Mucosa of gallbladder (tissue), 1 donor: ENCODE data around the gene BASP1. TPM values are rescaled to one million over a fixed set of nuclear protein-coding genes. Genes with fewer than 3 reads are reported as not detected.

Experiments used
- DNase-seq: peaks from one replicate; pipeline ENCODE4 v3.0.0-alpha.2; 2020; ENCODE audit warnings: low spot score
- total RNA-seq: library from RNA; stranded (reverse); gene quantifications from one replicate; pipeline ENCODE4 v1.2.1, GENCODE V29; 2021
- donor health status: DM: no; HTN: no; CAD: no.

Gene BASP1
- 40.3 TPM for total RNA-seq

- DNase-seq = peak; percentile 63
Measured at GRCh38 chr5:17217493-17218352, at the start of gene BASP1. BASP1 (plus strand) TSS chr5:17217631; CDS start chr5:17275217, 57,586 bp downstream.

GRCh38 chr5:17169507-17169906 is 47.9 kb upstream of the BASP1 start:
- no peak for DNase-seq

- no peak for DNase-seq
Measured at GRCh38 chr5:17172791-17173190, 44.6 kb upstream of the BASP1 start.

- DNase-seq = no peak
Measured at GRCh38 chr5:17174965-17175364, 42.5 kb upstream of the BASP1 start.

- DNase-seq = no peak
Measured at GRCh38 chr5:17177501-17178372, 39.7 kb upstream of the BASP1 start.

GRCh38 chr5:17178373-17178675 is 39.1 kb upstream of the BASP1 start:
- no peak for DNase-seq

GRCh38 chr5:17180330-17180843 is 37.0 kb upstream of the BASP1 start:
- no peak for DNase-seq

- DNase-seq = no peak
Measured at GRCh38 chr5:17180864-17181723, 36.3 kb upstream of the BASP1 start.

- no peak for DNase-seq
Measured at GRCh38 chr5:17182494-17182893, 34.9 kb upstream of the BASP1 start.

- no peak for DNase-seq
Measured at GRCh38 chr5:17182981-17183380, 34.5 kb upstream of the BASP1 start.

GRCh38 chr5:17183831-17184230 is 33.6 kb upstream of the BASP1 start:
- no peak for DNase-seq

- DNase-seq = no peak
Measured at GRCh38 chr5:17184588-17184987, 32.8 kb upstream of the BASP1 start.

- no peak for DNase-seq
Measured at GRCh38 chr5:17185349-17185748, 32.1 kb upstream of the BASP1 start.

GRCh38 chr5:17185773-17186172 is 31.7 kb upstream of the BASP1 start:
- DNase-seq = peak; percentile 68

GRCh38 chr5:17186256-17186655 is 31.2 kb upstream of the BASP1 start:
- no peak for DNase-seq

GRCh38 chr5:17187011-17187785 is 30.2 kb upstream of the BASP1 start:
- DNase-seq = no peak

- DNase-seq = no peak
Measured at GRCh38 chr5:17187786-17188170, 29.7 kb upstream of the BASP1 start.

- peak; percentile 75 for DNase-seq
Measured at GRCh38 chr5:17189381-17190036, 27.9 kb upstream of the BASP1 start.

GRCh38 chr5:17190242-17190778 is 27.1 kb upstream of the BASP1 start:
- DNase-seq = peak; percentile 27

GRCh38 chr5:17190799-17191391 is 26.5 kb upstream of the BASP1 start:
- DNase-seq = no peak
